Measurements from ENCODE around the gene ZNF445.
"Not testable (repeated sequence)": the region's sequence is repeated elsewhere in the genome, so short reads cannot be mapped to it uniquely, and the experiment has no call there.

ZNF445 gene

DNA sequence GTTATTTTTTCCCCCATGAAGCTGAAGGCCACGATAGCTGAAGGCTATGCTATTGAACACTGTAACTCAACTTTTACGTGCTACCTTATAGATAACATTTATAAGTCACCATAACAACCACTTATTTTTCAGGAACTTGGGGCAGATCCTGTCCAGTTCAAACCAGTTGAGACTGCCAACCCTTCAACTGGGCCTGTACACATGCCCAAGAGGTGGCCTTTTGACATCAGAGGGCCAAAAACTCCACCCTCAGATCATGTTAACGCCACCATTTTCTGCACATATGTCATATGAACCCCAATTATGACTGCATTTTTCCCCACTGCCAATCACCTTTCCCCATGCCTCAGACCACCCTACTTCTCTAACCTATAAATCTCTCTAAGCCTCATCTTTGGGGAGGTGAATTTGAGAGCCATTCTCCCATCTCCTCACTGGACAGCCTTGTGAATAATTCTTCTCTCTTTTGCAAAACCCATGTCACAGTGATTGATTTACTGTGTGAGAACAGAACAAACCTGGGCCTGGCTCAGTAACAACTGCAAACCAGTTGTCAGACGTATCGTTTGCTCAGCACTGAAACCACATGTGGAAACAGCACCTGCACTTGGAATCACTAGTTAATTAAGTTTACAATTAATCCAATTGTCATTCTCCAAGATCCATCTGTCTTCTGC lies 42.5 kb downstream of the ZNF445 start:
- DNase-seq (ENCODE audit: low read depth), result no peak

- no peak for DNase-seq (ENCODE audit: low read depth)
Observed at GRCh38 chr3:44430466-44430865, 47.0 kb downstream of the ZNF445 start.

GRCh38 chr3:44429459-44429858 lies 48.0 kb downstream of the ZNF445 start:
- no peak for DNase-seq (ENCODE audit: low read depth)

- no peak for DNase-seq (ENCODE audit: low read depth)
Observed at GRCh38 chr3:44428910-44429309, 48.6 kb downstream of the ZNF445 start.

DNA sequence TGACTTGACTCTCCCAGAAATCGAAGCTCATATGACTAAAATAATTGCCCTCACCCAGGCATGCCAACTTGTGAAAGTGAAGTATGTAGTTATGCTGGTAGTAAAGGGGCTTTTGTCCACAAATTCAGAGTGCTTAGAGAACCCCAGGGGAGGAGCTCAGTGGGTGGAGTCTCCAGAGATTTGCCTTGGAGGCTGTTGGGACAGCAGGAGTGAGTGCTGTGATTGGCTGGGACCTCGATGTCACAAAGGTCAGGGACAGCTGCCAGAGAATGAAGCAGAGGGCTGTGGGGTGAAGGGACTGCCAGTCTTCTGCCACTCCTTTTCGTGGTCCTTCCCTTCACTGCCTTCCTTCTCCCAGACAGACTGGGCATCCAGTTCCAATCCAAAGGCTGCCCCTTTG lies 49.8 kb downstream of the ZNF445 start:
- no peak for DNase-seq (ENCODE audit: low read depth)

- DNase-seq (ENCODE audit: low read depth), result no peak
Observed at GRCh38 chr3:44424758-44425157, 52.7 kb downstream of the ZNF445 start.

- no peak for DNase-seq (ENCODE audit: low read depth)
Observed at GRCh38 chr3:44421280-44421679, 56.2 kb downstream of the ZNF445 start.

GRCh38 chr3:44420676-44421075 lies 56.8 kb downstream of the ZNF445 start:
- DNase-seq (ENCODE audit: low read depth), result no peak

DNA sequence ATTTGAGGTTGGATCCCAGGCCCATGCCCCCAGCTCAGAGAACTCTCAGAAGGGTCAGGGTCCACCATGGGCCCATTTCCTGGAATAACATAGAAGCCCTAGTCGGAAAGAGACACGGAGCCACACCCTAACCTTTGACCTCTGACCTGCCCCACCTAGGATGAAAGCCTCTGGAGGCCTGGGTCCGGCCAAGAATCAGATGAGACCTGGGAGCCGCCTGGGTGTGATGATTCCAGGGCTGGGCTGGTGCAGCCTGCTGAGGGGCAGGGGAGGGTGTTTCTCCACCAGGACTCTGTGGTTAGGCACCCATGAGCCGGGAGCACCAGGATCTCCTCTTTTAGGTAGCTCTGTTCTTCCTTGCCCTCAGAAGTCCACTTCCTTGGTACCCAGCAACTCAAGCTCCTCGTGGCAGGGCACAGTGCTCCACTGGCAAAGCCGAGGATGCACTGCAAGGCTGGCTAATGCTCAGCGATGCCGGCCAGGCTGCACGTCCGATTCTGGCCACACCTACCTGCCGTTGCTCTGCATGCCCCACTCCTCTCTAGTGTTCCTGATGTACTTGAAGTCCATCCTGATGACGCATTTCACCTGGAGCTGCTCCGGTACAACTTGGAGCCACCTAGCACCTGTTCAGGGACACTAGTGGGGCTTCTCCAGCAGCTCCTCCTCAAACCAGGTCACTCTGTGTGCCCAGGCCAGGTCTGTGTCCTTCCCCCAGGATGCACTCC lies 57.4 kb downstream of the ZNF445 start:
- no peak for DNase-seq (ENCODE audit: low read depth)

GRCh38 chr3:44419116-44419922 lies 58.2 kb downstream of the ZNF445 start:
- DNase-seq (ENCODE audit: low read depth), result no peak

- DNase-seq (ENCODE audit: low read depth), result no peak
Observed at GRCh38 chr3:44418549-44418948, 58.9 kb downstream of the ZNF445 start.

DNA sequence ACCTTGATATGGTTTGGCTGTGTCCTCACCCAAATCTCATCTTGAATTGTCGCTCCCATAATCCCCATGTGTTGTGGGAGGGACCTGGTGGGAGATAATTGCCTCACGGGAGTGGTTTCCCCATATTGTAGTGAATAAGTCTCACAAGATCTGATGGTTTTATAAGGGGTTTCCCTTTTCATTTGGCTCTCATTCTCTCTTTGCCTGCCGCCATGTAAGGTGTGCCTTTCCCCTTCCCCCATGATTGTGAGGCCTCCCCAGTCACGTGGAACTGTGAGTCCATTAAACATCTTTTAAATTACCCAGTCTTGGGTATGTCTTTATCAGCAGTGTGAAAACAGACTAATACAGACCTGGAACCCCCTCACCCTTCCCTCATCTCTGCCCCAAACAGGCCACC lies 59.4 kb downstream of the ZNF445 start:
- DNase-seq (ENCODE audit: low read depth), result not testable (repeated sequence)

DNA sequence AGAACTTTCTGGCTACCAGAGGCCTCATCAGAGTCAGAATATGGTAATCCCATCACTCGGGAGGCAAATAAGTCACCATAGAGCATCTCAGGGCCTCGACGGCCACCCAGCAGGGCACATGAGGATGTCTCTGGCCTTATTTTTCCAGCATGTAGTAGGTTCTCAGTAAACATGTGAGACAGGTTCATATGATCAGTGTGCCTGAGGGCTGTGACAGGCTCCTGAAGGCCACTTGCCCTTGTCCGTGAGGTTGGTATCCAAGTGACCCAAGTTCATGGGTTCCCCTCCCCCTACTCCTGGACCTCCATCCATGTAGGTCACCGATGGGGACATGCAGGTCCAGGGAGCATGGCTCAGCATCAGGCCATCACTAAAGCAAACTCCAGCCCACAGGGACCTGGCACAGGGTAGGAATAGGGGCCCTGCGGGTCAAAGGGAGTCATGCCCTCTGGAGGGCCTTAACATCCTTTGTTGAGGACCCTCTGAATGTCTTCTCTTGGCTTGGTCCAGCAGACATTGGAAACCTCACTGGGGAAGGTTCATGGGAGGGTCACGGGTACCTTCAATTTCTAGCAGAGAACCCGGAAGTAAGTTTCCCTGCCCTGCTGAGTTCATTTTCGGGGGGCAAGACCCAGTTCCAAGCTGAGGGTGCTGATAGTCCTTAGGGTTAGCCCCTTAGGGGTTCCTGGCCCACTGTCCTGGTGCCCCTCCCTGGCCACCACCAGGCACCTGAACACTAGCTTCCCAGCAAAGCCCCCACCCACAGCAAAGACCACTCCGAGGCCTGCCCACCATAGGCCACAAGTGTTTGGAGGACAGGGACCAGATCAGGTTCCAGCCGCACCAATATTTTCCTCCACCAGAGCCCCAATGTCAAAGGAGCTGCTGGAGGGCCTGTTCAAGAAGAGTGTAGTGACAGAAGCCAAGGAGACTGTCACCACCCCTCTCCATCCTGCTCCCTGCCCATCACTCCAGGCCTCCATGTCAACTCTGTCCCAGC lies 61.1 kb downstream of the ZNF445 start:
- DNase-seq (ENCODE audit: low read depth), result no peak

DNA sequence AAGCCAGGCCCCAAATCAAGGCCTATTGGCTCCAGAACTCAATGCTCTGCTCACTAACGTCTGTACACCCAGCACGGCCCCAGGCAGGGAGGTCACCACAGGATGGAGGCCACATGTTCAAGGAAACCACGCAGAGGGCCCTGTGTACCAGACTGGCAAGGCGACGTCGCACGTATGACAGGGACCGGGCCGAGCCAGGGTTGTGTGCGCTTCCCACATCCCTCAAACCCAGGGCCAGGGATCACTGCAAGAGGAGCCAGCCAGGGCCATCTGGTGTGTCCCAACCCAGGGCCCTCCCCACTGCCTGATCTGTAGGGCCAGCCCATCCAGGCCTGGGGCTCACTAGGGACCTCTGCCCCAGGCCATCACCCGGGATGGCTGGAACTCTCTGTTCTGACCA lies 62.0 kb downstream of the ZNF445 start:
- DNase-seq (ENCODE audit: low read depth), result no peak

DNA sequence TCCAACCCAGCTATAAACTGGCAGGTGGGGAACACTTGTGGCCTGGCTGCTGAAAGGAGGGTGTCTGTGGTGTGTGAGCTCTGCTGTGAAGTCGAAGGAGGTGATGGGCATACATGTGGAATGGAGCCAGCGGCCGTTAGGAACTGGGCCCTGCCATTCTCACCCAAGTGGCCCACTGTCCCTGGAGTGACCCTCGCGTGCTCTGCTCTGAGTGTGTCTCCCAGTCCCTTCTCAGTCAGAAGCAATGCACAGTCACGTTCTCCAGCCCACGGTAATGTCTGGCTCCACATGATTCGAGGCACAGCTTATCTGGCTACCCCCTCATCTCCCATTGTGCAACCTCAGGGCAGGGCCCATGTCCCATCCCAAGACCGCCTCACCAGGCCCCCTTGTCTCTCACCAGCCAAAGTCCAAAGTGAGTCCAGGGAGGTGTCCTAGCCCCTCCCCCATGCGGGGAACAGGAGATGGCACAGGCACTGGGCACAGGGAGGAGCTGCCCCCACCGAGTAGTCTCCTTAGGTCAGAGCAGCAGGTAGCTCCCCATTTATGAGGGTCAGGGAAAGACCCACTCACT lies 62.9 kb downstream of the ZNF445 start:
- DNase-seq (ENCODE audit: low read depth), result no peak

- no peak for DNase-seq (ENCODE audit: low read depth)
Observed at GRCh38 chr3:44412365-44412764, 65.1 kb downstream of the ZNF445 start.

GRCh38 chr3:44411031-44411645 lies 66.3 kb downstream of the ZNF445 start:
- no peak for DNase-seq (ENCODE audit: low read depth)

DNA sequence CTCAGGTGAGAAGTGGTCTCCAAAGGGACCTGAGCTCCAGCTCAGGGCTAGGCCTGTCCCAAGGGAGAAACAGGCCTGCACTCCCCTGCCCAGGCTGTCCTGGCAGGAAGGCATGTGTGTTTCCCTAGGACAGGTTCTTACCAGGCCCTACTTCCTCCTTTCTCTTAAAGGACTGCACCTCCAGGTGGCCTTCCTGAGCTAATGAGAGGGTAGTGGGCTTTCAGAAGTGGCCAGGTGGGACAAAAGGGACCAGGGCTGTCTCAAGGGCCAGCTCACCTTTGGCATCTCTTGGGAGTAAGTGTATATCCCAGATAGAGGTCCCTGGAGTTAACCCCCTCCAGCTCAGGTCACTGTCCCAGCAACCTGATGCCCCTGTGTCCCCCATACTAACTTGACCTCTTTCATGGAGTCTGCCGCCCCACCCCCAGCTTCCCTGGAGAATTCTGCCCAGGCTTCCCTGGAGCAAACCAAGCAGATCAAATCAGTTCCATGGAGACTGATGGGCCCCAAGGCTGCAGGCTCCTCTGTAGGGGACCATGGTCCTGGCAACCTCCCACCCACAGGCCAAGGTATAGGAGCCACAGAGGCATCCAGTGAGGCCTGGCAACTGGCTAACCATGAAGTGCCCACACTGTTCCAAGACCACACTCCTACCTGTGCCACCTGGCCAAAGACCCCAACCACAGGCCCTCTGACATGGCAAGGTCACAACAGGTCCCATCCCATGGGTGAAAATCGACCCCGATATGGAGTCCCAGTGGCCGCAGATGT lies 67.6 kb downstream of the ZNF445 start:
- no peak for DNase-seq (ENCODE audit: low read depth)

DNA sequence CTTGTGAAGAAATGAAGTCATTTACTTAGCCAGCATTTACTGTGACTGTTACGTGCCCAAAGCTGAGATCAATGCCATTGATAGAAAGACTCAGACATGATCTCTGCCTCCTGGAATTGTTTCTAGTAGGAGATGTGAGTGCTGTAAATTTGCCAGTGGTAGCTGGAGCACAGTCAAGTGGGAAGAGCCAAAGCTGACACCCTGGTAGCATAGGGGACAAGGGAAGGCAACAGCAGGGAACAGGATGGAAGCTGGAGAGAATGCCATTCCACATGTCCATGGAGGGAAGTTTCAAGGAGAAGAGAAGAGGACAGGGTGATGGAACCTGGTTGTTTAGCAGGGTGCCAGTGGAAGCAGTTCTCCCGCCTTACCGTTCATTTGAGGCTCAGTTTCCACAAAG lies 74.9 kb downstream of the ZNF445 start:
- DNase-seq (ENCODE audit: low read depth), result no peak

GRCh38 chr3:44400771-44401170 lies 76.7 kb downstream of the ZNF445 start:
- no peak for DNase-seq (ENCODE audit: low read depth)

All from stimulated activated CD8-positive, alpha-beta memory T cell treated with anti-CD3 and anti-CD28 coated beads, Interleukin-15, amount 100 ng/mL, for 1 hour (primary cell).